GM12864 (cell line): Measurements from ENCODE around the gene INPP4A.

Experiments used
- DNase-seq: peaks from one replicate; pipeline ENCODE4 v3.0.0-alpha.2; 2011; ENCODE audit warnings: low read depth
- H3K4me3 ChIP-seq: 2 replicates; pipeline ENCODE4 v1.5.1; 2011; ENCODE audit warnings: mild to moderate bottlenecking, low read depth, low read length, control low read depth
- CTCF ChIP-seq: IDR thresholded peaks from 2 replicates; pipeline ENCODE4 v1.5.1; 2011; ENCODE audit warnings: low read depth, mild to moderate bottlenecking, moderate library complexity, low read length, control low read depth, inconsistent platforms; ENCODE audit errors: missing control alignments

Gene INPP4A

GRCh38 chr2:98560256-98560771 is 115.7 kb downstream of the INPP4A start:
- H3K4me3 ChIP-seq = no peak overlapping the region
- no peak for DNase-seq
- TF ChIP-seq CTCF = no peak

GRCh38 chr2:98561018-98561417 is 116.4 kb downstream of the INPP4A start:
- no peak for DNase-seq
- TF ChIP-seq CTCF = no peak
- no peak overlapping the region for H3K4me3 ChIP-seq

GRCh38 chr2:98561902-98562695 is 117.4 kb downstream of the INPP4A start:
- TF ChIP-seq CTCF = no peak
- DNase-seq = no peak
- no peak overlapping the region for H3K4me3 ChIP-seq

- no peak for DNase-seq
- H3K4me3 ChIP-seq = no peak overlapping the region
- no peak for TF ChIP-seq CTCF
Measured at GRCh38 chr2:98563394-98563793, 118.7 kb downstream of the INPP4A start.

- TF ChIP-seq CTCF = no peak
- H3K4me3 ChIP-seq = no peak overlapping the region
- no peak for DNase-seq
Measured at GRCh38 chr2:98564541-98565132, 120.0 kb downstream of the INPP4A start.

- no peak for TF ChIP-seq CTCF
- DNase-seq = no peak
- no peak overlapping the region for H3K4me3 ChIP-seq
Measured at GRCh38 chr2:98565286-98565860, 120.7 kb downstream of the INPP4A start.
